Transverse colon (tissue), 4 donors: Measurements from ENCODE around the gene HDGFL2. TPM values are rescaled to one million over a fixed set of nuclear protein-coding genes. Genes with fewer than 3 reads are reported as not detected.

ENCODE experiments used
- DNase-seq: peaks from one replicate; pipeline ENCODE4 v3.0.0-alpha.2; 2019
- H3K27ac ChIP-seq, 4 donors: fragments of 200-600 bp; sonication (generic); 2 replicates each; pipeline ENCODE4 v1.5.1; 2016 to 2018; ENCODE audit warnings: inconsistent platforms in 4 of 4
- H3K27me3 ChIP-seq: fragments of 200-600 bp; sonication (generic); 2 replicates; pipeline ENCODE4 v1.5.1; 2017; ENCODE audit warnings: inconsistent platforms
- H3K36me3 ChIP-seq, 4 donors: fragments of 200-600 bp; sonication (generic); 2 replicates each; pipeline ENCODE4 v1.5.1; 2017 to 2019; ENCODE audit warnings: inconsistent platforms in 4 of 4
- H3K4me1 ChIP-seq, 4 donors: fragments of 200-600 bp; sonication (generic); 2 replicates each; pipeline ENCODE4 v1.5.1; 2017 to 2020; ENCODE audit warnings: inconsistent platforms in 4 of 4
- H3K4me3 ChIP-seq, 4 donors: fragments of 200-600 bp; sonication (generic); 1 replicate in 1 of 4; 2 replicates in 3 of 4; pipeline versions ENCODE4 v1.5.1 to v1.6.1; 2017 to 2019; ENCODE audit warnings: inconsistent platforms in 4 of 4
- H3K9me3 ChIP-seq, 2 donors: fragments of 200-600 bp; sonication (generic); 2 replicates each; pipeline ENCODE4 v1.5.1; 2017 to 2019; ENCODE audit warnings: inconsistent platforms in 2 of 2
- EP300 ChIP-seq: sonication (generic); formaldehyde crosslinking; IDR thresholded peaks from one replicate; pipeline ENCODE4 v1.6.1; 2017; ENCODE audit warnings: antibody characterized with exemption, low read depth
- POLR2A ChIP-seq: fragments of 450-650 bp; IDR thresholded peaks from one replicate; pipeline ENCODE4 v1.6.1; 2016; ENCODE audit warnings: antibody characterized with exemption, mild to moderate bottlenecking, moderate library complexity
- POLR2AphosphoS5 ChIP-seq, 3 donors: sonication (generic); formaldehyde crosslinking; IDR thresholded peaks; one replicate each; pipeline ENCODE4 v1.6.1; 2016; ENCODE audit warnings: antibody characterized with exemption in 3 of 3
- WGBS, 2 donors: methylation state at CpG; one replicate each; pipeline ENCODE4 v1.1.5; 2018; ENCODE audit warnings: low coverage in 1 of 2; 5-methylcytosine and 5-hydroxymethylcytosine counted together
- in situ Hi-C, 4 donors: fragments of 200-750 bp; cut with MboI; loops; one replicate each; pipeline versions ENCODE4 v1.15.0 to v1.15.1; 2017; ENCODE audit warnings: low sequenced_read_pairs in 3 of 4, low pct_ligation_motif_present in 1 of 4, low pct_unique_long_range_greater_than_20kb in 1 of 4
- intact Hi-C: fragments of 100-400 bp; cut with DNase I; formaldehyde crosslinking; loops from one replicate; pipeline ENCODE4 v1.15.1; 2023; ENCODE audit warnings: low total_unique reads
- total RNA-seq, 4 donors: library from RNA; depleted of rRNA; stranded (reverse); fragments of >200 nt; gene quantifications; one replicate each; pipeline ENCODE4 v1.1.0, GENCODE V29; 2016
- TF ChIP-seq, protein P1 (sequence below), 5 experiments: fragments of 200-600 bp in 3 of 5; fragments of 450-650 bp in 2 of 5; sonication (generic) in 3 of 5; IDR thresholded peaks; 1 replicate in 2 of 5; 2 replicates in 3 of 5; pipeline ENCODE4 v1.5.1; 2016 to 2017; ENCODE audit warnings: antibody characterized with exemption in 5 of 5, inconsistent platforms in 3 of 5, mild to moderate bottlenecking in 2 of 5, moderate library complexity in 1 of 5

HDGFL2 gene
- total RNA-seq, 4 donors from 2014 or later, result 30.0 to 98.4 (median 38.9) TPM

- DNase-seq, result no peak
- in situ Hi-C loops (no loop called here), intact Hi-C loops (loop anchor here (1.0 kb wide), 1 partner anchor 44 kb away; no protein-coding TSS in a partner anchor)
- Histone ChIP-seq H3K9me3 (no peaks in the 10 kb centered on the region), H3K27ac (no peak overlapping the region), H3K4me1 (no peaks in the 10 kb centered on the region), H3K27me3 (peaks cover 12% of the 10 kb centered on the region), H3K4me3 (no peak overlapping the region), H3K36me3 (no peaks in the 10 kb centered on the region)
- no peak for TF ChIP-seq POLR2AphosphoS5 (IDR thresholded peaks at IDR 0.05)
- TF ChIP-seq, protein P1, sequence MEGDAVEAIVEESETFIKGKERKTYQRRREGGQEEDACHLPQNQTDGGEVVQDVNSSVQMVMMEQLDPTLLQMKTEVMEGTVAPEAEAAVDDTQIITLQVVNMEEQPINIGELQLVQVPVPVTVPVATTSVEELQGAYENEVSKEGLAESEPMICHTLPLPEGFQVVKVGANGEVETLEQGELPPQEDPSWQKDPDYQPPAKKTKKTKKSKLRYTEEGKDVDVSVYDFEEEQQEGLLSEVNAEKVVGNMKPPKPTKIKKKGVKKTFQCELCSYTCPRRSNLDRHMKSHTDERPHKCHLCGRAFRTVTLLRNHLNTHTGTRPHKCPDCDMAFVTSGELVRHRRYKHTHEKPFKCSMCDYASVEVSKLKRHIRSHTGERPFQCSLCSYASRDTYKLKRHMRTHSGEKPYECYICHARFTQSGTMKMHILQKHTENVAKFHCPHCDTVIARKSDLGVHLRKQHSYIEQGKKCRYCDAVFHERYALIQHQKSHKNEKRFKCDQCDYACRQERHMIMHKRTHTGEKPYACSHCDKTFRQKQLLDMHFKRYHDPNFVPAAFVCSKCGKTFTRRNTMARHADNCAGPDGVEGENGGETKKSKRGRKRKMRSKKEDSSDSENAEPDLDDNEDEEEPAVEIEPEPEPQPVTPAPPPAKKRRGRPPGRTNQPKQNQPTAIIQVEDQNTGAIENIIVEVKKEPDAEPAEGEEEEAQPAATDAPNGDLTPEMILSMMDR (IDR thresholded peaks at IDR 0.05), result peak in 2 of 5 experiments; percentile 16 to 27
- 62% methylated on average over 31 of the region's 32 CpGs; no CpG with 5 or more reads in 1 of the 2 donors for WGBS, 2 donors
These were observed 75.5 kb downstream of the HDGFL2 start for GRCh38 chr19:4547303-4548237.

- 37% methylated on average over 10 of the region's 14 CpGs; no CpG with 5 or more reads in 1 of the 2 donors for WGBS, 2 donors
- TF ChIP-seq POLR2A (no peak), POLR2AphosphoS5 (IDR thresholded peaks at IDR 0.05) (no peak), EP300 (no peak)
- TF ChIP-seq, protein P1 (IDR thresholded peaks at IDR 0.05), result no peak
These were observed 76.1 kb downstream of the HDGFL2 start for GRCh38 chr19:4548238-4548584.

DNA sequence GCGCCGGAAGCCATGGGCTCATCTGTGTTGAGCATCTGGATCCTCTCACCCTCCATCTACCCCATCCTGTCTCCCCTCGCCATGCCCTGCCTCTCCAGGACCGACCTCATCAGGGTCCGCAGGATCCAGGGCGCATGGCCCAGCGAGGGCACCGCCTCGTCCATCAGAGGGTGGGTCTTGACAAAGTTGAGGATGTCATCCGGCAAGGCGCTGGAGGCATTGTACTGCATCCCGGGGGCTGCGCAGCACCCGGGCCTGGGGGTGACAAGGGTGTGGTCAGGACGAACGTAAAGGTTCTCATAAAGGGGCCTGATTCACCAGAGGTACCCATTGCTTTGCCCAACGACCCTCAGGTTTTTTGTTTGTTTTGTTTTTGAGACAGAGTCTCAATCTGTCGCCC is 77.9 kb downstream of the HDGFL2 start:
- no peak for DNase-seq
- WGBS, 2 donors, result 76 to 92% methylated on average over 6 to 18 of the region's 18 CpGs
- TF ChIP-seq POLR2AphosphoS5 (IDR thresholded peaks at IDR 0.05) (no peak), EP300 (no peak), POLR2A (no peak)
- TF ChIP-seq, protein P1 (IDR thresholded peaks at IDR 0.05), result no peak
- no peaks in the 10 kb centered on the region for H3K9me3 ChIP-seq
- no peak overlapping the region for H3K27ac ChIP-seq
- no peak overlapping the region for H3K4me3 ChIP-seq
- peaks cover 12% of the 10 kb centered on the region for H3K27me3 ChIP-seq
- intact Hi-C loops (no loop called here), in situ Hi-C loops (no loop called here)
- H3K4me1 ChIP-seq, result no peaks in the 10 kb centered on the region
- no peaks in the 10 kb centered on the region for H3K36me3 ChIP-seq

More at GRCh38 chr19:4548238-4548584, 76.1 kb downstream of the HDGFL2 start:
- DNase-seq, result no peak
- in situ Hi-C loops, result no loop called here
- intact Hi-C loops, result loop anchor here (1.0 kb wide), 1 partner anchor 43 kb away; no protein-coding TSS in a partner anchor
- Histone ChIP-seq H3K27me3 (peaks cover 12% of the 10 kb centered on the region), H3K27ac (no peak overlapping the region), H3K4me1 (no peaks in the 10 kb centered on the region), H3K9me3 (no peaks in the 10 kb centered on the region), H3K36me3 (no peaks in the 10 kb centered on the region), H3K4me3 (no peak overlapping the region)

DNA sequence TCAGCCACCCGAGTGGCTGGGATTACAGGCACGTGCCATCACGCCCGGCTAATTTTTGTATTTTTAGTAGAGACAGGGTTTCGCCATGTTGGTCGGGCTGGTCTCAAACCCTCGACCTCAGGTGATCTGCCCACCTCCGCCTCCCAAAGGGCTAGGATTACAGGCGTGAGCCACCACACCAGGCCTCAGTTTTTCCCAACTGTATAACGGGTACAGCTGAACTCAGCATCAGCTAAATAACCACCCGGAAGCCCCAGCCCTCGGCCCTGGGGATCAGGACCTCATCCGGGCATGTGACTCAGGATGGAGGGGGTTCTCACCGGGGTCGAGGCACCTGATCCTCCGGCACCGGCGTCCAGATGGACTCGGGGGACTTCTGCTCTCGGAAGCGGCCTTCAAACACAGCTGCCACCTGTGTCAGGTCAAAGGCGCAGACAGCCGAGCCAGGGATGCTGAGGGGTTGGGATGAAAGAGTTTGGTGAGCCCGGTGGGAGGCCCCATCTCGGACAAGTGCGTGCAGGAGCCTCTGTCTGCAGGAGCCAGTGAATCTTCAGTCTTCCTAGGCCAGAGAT is 78.5 kb downstream of the HDGFL2 start:
- Histone ChIP-seq H3K9me3 (no peaks in the 10 kb centered on the region), H3K27me3 (peaks cover 12% of the 10 kb centered on the region), H3K36me3 (no peaks in the 10 kb centered on the region), H3K4me3 (no peak overlapping the region), H3K4me1 (no peaks in the 10 kb centered on the region), H3K27ac (no peak overlapping the region)
- intact Hi-C loops (no loop called here), in situ Hi-C loops (no loop called here)
- WGBS, 2 donors, result 74 to 80% methylated on average over 1 to 17 of the region's 26 CpGs
- no peak for DNase-seq
- TF ChIP-seq POLR2AphosphoS5 (IDR thresholded peaks at IDR 0.05) (no peak), POLR2A (no peak), EP300 (no peak)
- TF ChIP-seq, protein P1 (IDR thresholded peaks at IDR 0.05), result no peak
